ENCODE data around the gene SLC25A17. TPM values are rescaled to one million over a fixed set of nuclear protein-coding genes. Genes with fewer than 3 reads are reported as not detected.
"Not testable (repeated sequence)": the region's sequence is repeated elsewhere in the genome, so short reads cannot be mapped to it uniquely, and the experiment has no call there.

SLC25A17 gene
- total RNA-seq, 6 experiments from 2014 or later: 23.5 to 25.5 (median 24.6) TPM

DNA sequence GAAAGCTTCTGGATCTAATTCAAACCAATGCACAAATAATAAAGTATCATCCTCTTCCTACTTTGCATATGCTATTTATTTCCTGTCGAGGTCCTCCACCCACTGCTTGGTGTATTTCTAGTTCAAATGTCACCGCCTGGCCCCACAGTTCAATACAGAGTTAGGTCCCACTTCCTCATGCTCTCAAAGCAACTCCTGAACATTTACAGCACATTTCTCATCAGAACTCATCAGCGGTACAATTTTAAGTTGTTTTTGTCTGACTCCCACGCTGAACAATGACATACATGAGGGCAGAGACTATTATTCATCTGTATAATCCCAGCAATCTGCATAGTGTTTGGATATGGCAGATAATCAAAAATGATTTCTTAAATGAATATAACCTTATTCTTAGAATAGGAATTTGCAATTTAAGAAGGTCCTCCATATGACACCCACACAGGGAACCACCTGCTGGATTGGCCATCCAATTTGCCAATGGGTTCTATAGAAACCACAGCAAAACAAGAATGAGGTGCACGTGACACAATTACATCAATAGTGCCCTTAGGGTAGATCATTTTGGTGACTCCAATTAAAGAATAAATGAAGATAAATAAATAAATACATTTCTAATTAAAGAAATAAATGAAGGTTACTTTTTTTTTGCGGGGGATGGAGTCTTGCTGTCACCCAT, 54.2 kb downstream of the SLC25A17 start:
- no peak for DNase-seq
- no peak overlapping the region for H3K27ac Mint-ChIP-seq
- H3K4me3 Mint-ChIP-seq: no peak overlapping the region
- TF ChIP-seq, protein P1, sequence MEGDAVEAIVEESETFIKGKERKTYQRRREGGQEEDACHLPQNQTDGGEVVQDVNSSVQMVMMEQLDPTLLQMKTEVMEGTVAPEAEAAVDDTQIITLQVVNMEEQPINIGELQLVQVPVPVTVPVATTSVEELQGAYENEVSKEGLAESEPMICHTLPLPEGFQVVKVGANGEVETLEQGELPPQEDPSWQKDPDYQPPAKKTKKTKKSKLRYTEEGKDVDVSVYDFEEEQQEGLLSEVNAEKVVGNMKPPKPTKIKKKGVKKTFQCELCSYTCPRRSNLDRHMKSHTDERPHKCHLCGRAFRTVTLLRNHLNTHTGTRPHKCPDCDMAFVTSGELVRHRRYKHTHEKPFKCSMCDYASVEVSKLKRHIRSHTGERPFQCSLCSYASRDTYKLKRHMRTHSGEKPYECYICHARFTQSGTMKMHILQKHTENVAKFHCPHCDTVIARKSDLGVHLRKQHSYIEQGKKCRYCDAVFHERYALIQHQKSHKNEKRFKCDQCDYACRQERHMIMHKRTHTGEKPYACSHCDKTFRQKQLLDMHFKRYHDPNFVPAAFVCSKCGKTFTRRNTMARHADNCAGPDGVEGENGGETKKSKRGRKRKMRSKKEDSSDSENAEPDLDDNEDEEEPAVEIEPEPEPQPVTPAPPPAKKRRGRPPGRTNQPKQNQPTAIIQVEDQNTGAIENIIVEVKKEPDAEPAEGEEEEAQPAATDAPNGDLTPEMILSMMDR (IDR thresholded peaks at IDR 0.05): no peak
- no peaks in the 10 kb centered on the region; the same call in none of the 2 replicates for H3K36me3 Mint-ChIP-seq (ENCODE audit: low read depth)
- H3K9me3 Mint-ChIP-seq: no peaks in the 10 kb centered on the region
- H3K4me1 Mint-ChIP-seq (ENCODE audit: low read depth): peaks cover 6% of the 10 kb centered on the region; the same call in 1 of the 2 replicates
- H3K27me3 Mint-ChIP-seq (ENCODE audit: insufficient read depth): no peaks in the 10 kb centered on the region

DNA sequence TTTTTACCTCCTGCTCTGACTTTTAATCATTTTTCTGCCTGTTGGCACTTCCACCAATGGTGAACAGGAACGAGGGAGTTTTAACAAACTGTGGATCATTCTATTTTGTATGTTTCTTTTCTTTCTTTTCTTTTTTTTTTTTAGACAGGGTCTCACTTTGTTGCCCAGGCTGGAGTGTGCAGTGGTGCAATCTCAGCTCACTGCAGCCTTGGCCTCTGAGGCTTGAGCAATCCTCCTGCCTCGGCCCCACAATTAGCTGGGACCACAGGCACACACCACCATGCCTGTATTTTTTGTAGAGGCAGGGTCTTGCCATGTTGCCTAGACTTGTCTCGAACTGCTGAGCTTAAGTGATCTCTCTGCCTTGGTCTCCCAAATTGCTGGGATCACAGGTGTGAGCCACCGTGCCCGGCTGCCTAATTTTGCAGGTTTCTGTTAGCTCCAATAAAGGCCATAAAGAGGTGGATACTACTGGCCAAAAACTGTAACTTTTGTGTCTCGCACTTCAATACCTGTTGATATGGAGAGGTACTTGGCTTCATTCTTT, 59.8 kb downstream of the SLC25A17 start:
- H3K4me1 Mint-ChIP-seq (ENCODE audit: low read depth): peaks cover 6% of the 10 kb centered on the region; the same call in 1 of the 2 replicates
- DNase-seq: no peak
- TF ChIP-seq, protein P1 (IDR thresholded peaks at IDR 0.05): no peak
- H3K27me3 Mint-ChIP-seq (ENCODE audit: insufficient read depth): peaks cover 3% of the 10 kb centered on the region
- H3K36me3 Mint-ChIP-seq (ENCODE audit: low read depth): no peaks in the 10 kb centered on the region
- H3K4me3 Mint-ChIP-seq: no peak overlapping the region
- H3K27ac Mint-ChIP-seq: no peak overlapping the region
- no peaks in the 10 kb centered on the region for H3K9me3 Mint-ChIP-seq

DNA sequence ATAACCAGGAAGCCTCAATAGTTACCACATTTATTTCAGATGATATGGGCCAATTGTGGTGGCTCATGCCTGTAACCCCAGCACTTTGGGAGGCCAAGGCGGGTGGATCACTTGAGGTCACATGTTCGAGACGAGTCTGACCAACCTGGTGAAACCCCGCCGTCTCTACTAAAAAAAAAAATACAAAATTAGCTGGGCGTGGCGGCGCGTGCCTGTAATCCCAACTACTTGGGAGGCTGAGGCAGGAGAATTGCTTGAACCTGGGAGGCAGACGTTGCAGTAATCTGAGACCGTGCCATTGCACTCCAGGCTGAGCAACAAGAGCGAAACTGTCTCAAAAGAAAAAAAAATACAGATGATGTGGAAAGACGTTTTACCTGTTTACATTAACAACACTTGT, 60.3 kb downstream of the SLC25A17 start:
- not testable (repeated sequence) for H3K9me3 Mint-ChIP-seq; H3K4me1 Mint-ChIP-seq (ENCODE audit: low read depth); H3K27me3 Mint-ChIP-seq (ENCODE audit: insufficient read depth); H3K36me3 Mint-ChIP-seq (ENCODE audit: low read depth); DNase-seq; H3K4me3 Mint-ChIP-seq; H3K27ac Mint-ChIP-seq

DNA sequence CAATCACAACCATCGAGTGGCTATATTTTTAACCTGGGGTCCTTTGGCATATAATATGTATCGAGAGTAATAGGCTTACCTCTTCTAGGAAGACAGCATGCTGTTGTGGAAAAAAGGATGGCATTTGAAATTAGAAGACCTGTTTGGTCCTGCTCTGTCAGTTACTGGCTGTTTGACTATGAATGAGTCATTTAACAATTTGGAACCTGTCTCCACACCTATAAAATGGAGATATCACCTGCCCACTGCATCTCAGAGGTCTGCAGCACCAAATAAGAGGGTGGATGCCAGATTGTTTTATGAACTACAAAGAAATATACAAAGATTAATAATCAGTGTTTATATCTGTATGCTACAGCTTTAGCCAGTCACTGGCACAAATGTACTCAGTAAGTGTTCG, 60.8 kb downstream of the SLC25A17 start:
- TF ChIP-seq, protein P1 (IDR thresholded peaks at IDR 0.05): no peak
- Mint-ChIP-seq H3K27ac (no peak overlapping the region), H3K4me1 (ENCODE audit: low read depth) (peaks cover 6% of the 10 kb centered on the region; the same call in 1 of the 2 replicates)

DNA sequence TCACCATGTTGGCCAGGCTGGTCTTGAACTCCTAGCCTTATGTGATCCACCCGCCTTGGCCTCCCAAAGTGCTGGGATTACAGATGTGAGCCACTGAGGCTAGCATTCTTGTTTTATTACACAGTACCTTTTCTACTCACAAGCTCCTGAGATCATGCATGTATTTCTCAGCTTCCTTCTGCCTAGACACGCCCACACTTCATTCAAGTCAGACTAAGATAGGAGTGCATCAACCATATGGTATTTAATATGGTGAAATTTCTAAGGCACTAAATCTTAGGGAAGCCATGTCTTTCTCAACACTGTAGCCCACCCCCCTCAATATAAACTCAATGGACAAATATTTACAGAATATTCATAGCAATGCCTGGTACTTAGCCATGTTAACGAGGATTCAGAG, 62.1 kb downstream of the SLC25A17 start:
- no peak for DNase-seq
- H3K4me3 Mint-ChIP-seq: no peak overlapping the region
- H3K9me3 Mint-ChIP-seq: no peaks in the 10 kb centered on the region
- peaks cover 6% of the 10 kb centered on the region; the same call in 1 of the 2 replicates for H3K4me1 Mint-ChIP-seq (ENCODE audit: low read depth)
- H3K27me3 Mint-ChIP-seq (ENCODE audit: insufficient read depth): peaks cover 7% of the 10 kb centered on the region
- H3K36me3 Mint-ChIP-seq (ENCODE audit: low read depth): no peaks in the 10 kb centered on the region
- no peak overlapping the region for H3K27ac Mint-ChIP-seq
- TF ChIP-seq, protein P1 (IDR thresholded peaks at IDR 0.05): no peak

More for the DNA sequence above, 60.8 kb downstream of the SLC25A17 start:
- H3K4me3 Mint-ChIP-seq: no peak overlapping the region
- DNase-seq: no peak
- H3K9me3 Mint-ChIP-seq: no peaks in the 10 kb centered on the region
- peaks cover 7% of the 10 kb centered on the region for H3K27me3 Mint-ChIP-seq (ENCODE audit: insufficient read depth)
- H3K36me3 Mint-ChIP-seq (ENCODE audit: low read depth): no peaks in the 10 kb centered on the region

DNA sequence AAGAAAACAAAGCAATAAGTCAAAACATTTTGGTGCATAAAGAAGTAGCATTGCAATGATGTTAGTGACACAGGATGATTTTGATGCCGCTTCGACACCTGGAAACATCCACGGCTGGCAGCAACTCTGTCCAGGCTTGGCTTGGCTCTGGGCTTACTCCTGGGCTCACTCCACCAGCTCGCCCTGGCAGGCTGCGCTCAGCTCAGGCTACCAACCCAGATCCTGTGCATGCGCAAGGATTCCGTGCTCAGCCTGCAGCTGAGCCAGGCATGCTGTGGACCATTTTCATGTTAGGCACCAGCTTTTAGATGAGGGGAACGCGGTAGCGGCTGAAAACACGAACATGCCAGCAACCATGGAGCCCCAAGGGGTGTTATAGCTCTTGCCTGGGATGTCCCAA, 66.0 kb downstream of the SLC25A17 start:
- H3K27ac Mint-ChIP-seq: no peak overlapping the region
- TF ChIP-seq, protein P1 (IDR thresholded peaks at IDR 0.05): no peak

More for the DNA sequence above, 66.0 kb downstream of the SLC25A17 start:
- DNase-seq: no peak
- peaks cover 15% of the 10 kb centered on the region; the same call in 1 of the 2 replicates for H3K4me1 Mint-ChIP-seq (ENCODE audit: low read depth)
- H3K36me3 Mint-ChIP-seq (ENCODE audit: low read depth): no peaks in the 10 kb centered on the region
- H3K9me3 Mint-ChIP-seq: peaks cover 2% of the 10 kb centered on the region; the same call in 1 of the 2 replicates
- H3K4me3 Mint-ChIP-seq: no peak overlapping the region
- H3K27me3 Mint-ChIP-seq (ENCODE audit: insufficient read depth): peaks cover 10% of the 10 kb centered on the region
